Activated B cell treated with CpG ODN at 0.5 μM for 24 hours (primary cell): Measurements from ENCODE around the gene FAM168B. TPM values are rescaled to one million over a fixed set of nuclear protein-coding genes. Genes with fewer than 3 reads are reported as not detected.

Experiments used
- ATAC-seq: fragments of 200-7000 bp; cut with Tn5 transposase; one replicate; pipeline ENCODE4 v1.10.0; 2021; ENCODE audit warnings: low read depth, mild to moderate bottlenecking, moderate library complexity
- CTCF ChIA-PET: fragments of 350-600 bp; sonication (Branson Sonifier 250); formaldehyde crosslinking; loops from one replicate; lab custom pipeline; 2021; ENCODE audit warnings: antibody characterized with exemption; lab: Charles Lee
- POLR2A ChIA-PET: fragments of 350-600 bp; sonication (Branson Sonifier 250); formaldehyde crosslinking; loops from one replicate; lab custom pipeline; 2021; ENCODE audit warnings: antibody characterized with exemption; lab: Charles Lee
- DNase-seq: peaks from one replicate; pipeline ENCODE4 v3.0.0; 2022
- H3K27ac Mint-ChIP-seq: one replicate; pipeline ENCODE4 v1.8.0; 2020; ENCODE audit warnings: mixed read lengths
- H3K27me3 Mint-ChIP-seq: one replicate; pipeline ENCODE4 v1.8.0; 2021; ENCODE audit warnings: mixed read lengths
- H3K36me3 Mint-ChIP-seq: one replicate; pipeline ENCODE4 v1.8.0; 2021; ENCODE audit warnings: low read depth, mixed read lengths
- H3K4me1 Mint-ChIP-seq: one replicate; pipeline ENCODE4 v1.8.0; 2021; ENCODE audit warnings: mixed read lengths
- H3K4me3 Mint-ChIP-seq: one replicate; pipeline ENCODE4 v1.8.0; 2020; ENCODE audit warnings: mild to moderate bottlenecking, mixed read lengths
- H3K9me3 Mint-ChIP-seq: one replicate; pipeline ENCODE4 v1.8.0; 2020; ENCODE audit warnings: mixed read lengths
- CTCF ChIP-seq: fragments of 200-600 bp; IDR thresholded peaks from one replicate; pipeline ENCODE4 v1.8.0; 2022; ENCODE audit warnings: antibody characterized with exemption, mild to moderate bottlenecking
- intact Hi-C: fragments of 100-400 bp; cut with micrococcal nuclease; formaldehyde crosslinking; loops from one replicate; pipeline ENCODE4 v1.15.1; 2024
- total RNA-seq: library from RNA; stranded (reverse); gene quantifications from 2 replicates; pipeline ENCODE4 v1.2.3, GENCODE V29; 2022

FAM168B gene
- total RNA-seq, 1 donor from 2014 or later: 62.5 TPM

DNA sequence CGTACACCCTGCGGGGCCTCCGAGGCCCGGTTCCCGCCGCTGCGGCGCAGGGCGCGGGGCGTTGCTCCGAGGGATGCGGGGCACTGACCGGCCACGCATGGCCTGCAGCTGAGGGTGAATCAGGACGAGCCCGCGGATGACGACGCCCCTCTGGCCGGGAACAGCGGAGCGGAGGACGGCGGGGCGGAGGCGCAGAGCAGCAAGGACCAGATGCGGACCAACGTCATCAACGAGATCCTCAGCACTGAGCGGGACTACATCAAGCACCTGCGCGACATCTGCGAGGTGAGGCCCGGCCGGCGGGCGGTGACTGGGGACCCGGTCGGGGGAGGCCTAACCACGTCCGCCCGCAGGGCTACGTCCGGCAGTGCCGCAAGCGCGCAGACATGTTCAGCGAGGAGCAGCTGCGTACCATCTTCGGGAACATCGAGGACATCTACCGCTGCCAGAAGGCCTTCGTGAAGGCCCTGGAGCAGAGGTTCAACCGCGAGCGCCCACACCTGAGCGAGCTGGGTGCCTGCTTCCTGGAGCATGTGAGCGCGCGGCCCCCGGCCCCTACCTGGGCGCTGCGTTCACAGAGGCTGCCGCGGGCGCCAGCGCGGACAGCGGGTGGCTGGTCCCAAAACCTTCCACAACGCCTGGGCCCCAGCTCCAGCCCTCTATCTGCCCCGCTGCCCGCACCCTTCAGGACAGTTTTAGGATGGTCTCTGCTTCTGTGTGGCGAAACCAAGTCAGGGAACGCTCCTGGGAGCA is 53.2 kb downstream of the FAM168B start:
- ATAC-seq (peak; percentile 31), DNase-seq (no peak)
- POLR2A ChIA-PET: no interaction called here
- intact Hi-C loops: loop anchor here (5.0 kb wide), 1 partner anchor 243 kb away; no protein-coding TSS in a partner anchor
- Mint-ChIP-seq H3K27ac (no peak overlapping the region), H3K4me3 (no peak overlapping the region), H3K27me3 (peaks cover 12% of the 10 kb centered on the region), H3K4me1 (peaks cover 11% of the 10 kb centered on the region), H3K9me3 (no peaks in the 10 kb centered on the region), H3K36me3 (no peaks in the 10 kb centered on the region)
- CTCF ChIA-PET: no interaction called here
- no peak for TF ChIP-seq CTCF

DNA sequence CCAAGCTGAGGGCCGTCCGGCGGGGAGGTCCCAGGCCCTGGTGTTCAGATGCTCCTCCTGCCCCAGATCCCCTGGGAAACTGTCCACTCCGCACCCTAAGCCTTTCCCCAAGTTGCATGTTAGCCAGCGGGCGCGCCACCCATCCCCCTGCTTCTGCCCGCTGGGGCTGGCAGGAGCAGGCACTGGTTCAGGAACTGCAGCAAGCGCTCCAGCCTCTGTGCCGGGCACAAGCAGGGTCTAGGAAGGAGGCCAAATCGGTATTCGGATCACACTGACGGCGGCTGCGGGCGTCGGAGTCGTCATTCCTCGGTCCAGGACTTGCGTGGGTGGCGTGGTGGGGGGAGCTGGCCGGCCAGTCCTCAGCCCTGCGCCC is 53.7 kb downstream of the FAM168B start:
- no peak overlapping the region for H3K4me3 Mint-ChIP-seq
- DNase-seq: no peak
- no peaks in the 10 kb centered on the region for H3K36me3 Mint-ChIP-seq
- intact Hi-C loops: no loop called here
- no peak overlapping the region for H3K27ac Mint-ChIP-seq
- ATAC-seq: no peak
- TF ChIP-seq CTCF: no peak
- H3K27me3 Mint-ChIP-seq: peaks cover 12% of the 10 kb centered on the region
- H3K9me3 Mint-ChIP-seq: no peaks in the 10 kb centered on the region
- CTCF ChIA-PET: no interaction called here
- POLR2A ChIA-PET: no interaction called here
- peaks cover 11% of the 10 kb centered on the region for H3K4me1 Mint-ChIP-seq

GRCh38 chr2:131039101-131039440 is 54.2 kb downstream of the FAM168B start:
- peaks cover 11% of the 10 kb centered on the region for H3K4me1 Mint-ChIP-seq
- ATAC-seq: no peak
- peaks cover 16% of the 10 kb centered on the region for H3K27me3 Mint-ChIP-seq
- no peaks in the 10 kb centered on the region for H3K9me3 Mint-ChIP-seq
- no peak for DNase-seq
- no peaks in the 10 kb centered on the region for H3K36me3 Mint-ChIP-seq
- H3K4me3 Mint-ChIP-seq: no peak overlapping the region
- intact Hi-C loops: no loop called here
- no peak overlapping the region for H3K27ac Mint-ChIP-seq
- ChIA-PET POLR2A (no interaction called here), CTCF (no interaction called here)
- no peak for TF ChIP-seq CTCF

- H3K36me3 Mint-ChIP-seq: no peaks in the 10 kb centered on the region
- no peak for DNase-seq
- intact Hi-C loops: no loop called here
- ChIA-PET CTCF (no interaction called here), POLR2A (no interaction called here)
- H3K27ac Mint-ChIP-seq: no peak overlapping the region
- no peaks in the 10 kb centered on the region for H3K9me3 Mint-ChIP-seq
- no peak overlapping the region for H3K4me3 Mint-ChIP-seq
- no peak for ATAC-seq
- TF ChIP-seq CTCF: no peak
- H3K27me3 Mint-ChIP-seq: peaks cover 22% of the 10 kb centered on the region
- H3K4me1 Mint-ChIP-seq: peaks cover 11% of the 10 kb centered on the region
Observed at GRCh38 chr2:131038258-131039100, 54.8 kb downstream of the FAM168B start.

- H3K36me3 Mint-ChIP-seq: no peaks in the 10 kb centered on the region
- no peak for TF ChIP-seq CTCF
- ChIA-PET CTCF (no interaction called here), POLR2A (no interaction called here)
- peaks cover 24% of the 10 kb centered on the region for H3K27me3 Mint-ChIP-seq
- no peaks in the 10 kb centered on the region for H3K9me3 Mint-ChIP-seq
- H3K27ac Mint-ChIP-seq: no peak overlapping the region
- no peak for DNase-seq
- peaks cover 11% of the 10 kb centered on the region for H3K4me1 Mint-ChIP-seq
- no peak for ATAC-seq
- intact Hi-C loops: no loop called here
- no peak overlapping the region for H3K4me3 Mint-ChIP-seq
Observed at GRCh38 chr2:131037398-131038257, 55.6 kb downstream of the FAM168B start.
